Measurements from ENCODE around the gene MED22.

GRCh38 chr9:133307301-133307700 is 40.6 kb downstream of the MED22 start:
- TF ChIP-seq POLR2A (IDR thresholded peaks at IDR 0.05; ENCODE audit: low read depth, low read length) = no peak
- TF ChIP-seq POLR2AphosphoS5 (IDR thresholded peaks at IDR 0.05; ENCODE audit: low read depth, low read length) = no peak
- TF ChIP-seq TAF1 (IDR thresholded peaks at IDR 0.05; ENCODE audit: low read depth, low read length) = no peak
- no peak for TF ChIP-seq SPI1 (IDR thresholded peaks at IDR 0.05; ENCODE audit: low read depth, low read length)
- no peak for TF ChIP-seq PAX5 (IDR thresholded peaks at IDR 0.05; ENCODE audit: insufficient read depth, low read length, severe bottlenecking)

Measured in GM12891 (cell line).